ENCODE results near the gene RNASEH2A. TPM values are rescaled to one million over a fixed set of nuclear protein-coding genes. Genes with fewer than 3 reads are reported as not detected.

RNASEH2A gene
- total and polyA plus RNA-seq, 2 experiments from 2014 or later = 16.9 to 32.3 TPM

- Histone ChIP-seq H3K27ac (peak overlapping the region; percentile 73), H3K9me3 (ENCODE audit: low read depth) (no peaks in the 10 kb centered on the region), H2AFZ (no peak overlapping the region), H4K20me1 (ENCODE audit: insufficient read depth) (no peaks in the 10 kb centered on the region), H3K4me2 (ENCODE audit: unreplicated experiment) (peak overlapping the region; percentile 45), H3K4me3 (peak overlapping the region; percentile 64), H3K4me1 (ENCODE audit: insufficient read depth) (peaks cover 21% of the 10 kb centered on the region), H3F3A (ENCODE audit: insufficient read depth) (peaks cover 43% of the 10 kb centered on the region), H3K36me3 (ENCODE audit: low read depth) (no peaks in the 10 kb centered on the region), H3K79me2 (ENCODE audit: insufficient read depth) (no peaks in the 10 kb centered on the region), H3K9ac (peak overlapping the region; percentile 79), H3K9me2 (ENCODE audit: insufficient read depth) (no peaks in the 10 kb centered on the region), H3K27me3 (replicated peaks; ENCODE audit: insufficient read depth) (no peaks in the 10 kb centered on the region)
- in situ Hi-C loops (cut with MboI) = no loop called here
- TF ChIP-seq EZH2 (IDR thresholded peaks at IDR 0.05; ENCODE audit: insufficient read depth, poor library complexity, severe bottlenecking) (no peak), EZH2phosphoT487 (IDR thresholded peaks at IDR 0.05; ENCODE audit: insufficient read depth, low read depth) (no peak)
- WGBS, 2 experiments (ENCODE audit: low coverage in 1 of 2, low lambda C conversion rate in 2 of 2, missing lambda C conversion rate in 2 of 2) = 4 to 5% methylated on average over 12 of the region's 12 CpGs
- DNase-seq = no peak
Measured at GRCh38 chr19:12782174-12782423, 24.3 kb upstream of the RNASEH2A start.

GRCh38 chr19:12782424-12783290 lies 23.7 kb upstream of the RNASEH2A start:
- Histone ChIP-seq H3K4me1 (ENCODE audit: insufficient read depth) (peaks cover 21% of the 10 kb centered on the region), H4K20me1 (ENCODE audit: insufficient read depth) (no peaks in the 10 kb centered on the region), H3K27me3 (replicated peaks; ENCODE audit: insufficient read depth) (no peaks in the 10 kb centered on the region), H3K9ac (peak overlapping the region; percentile 79), H3K36me3 (ENCODE audit: low read depth) (no peaks in the 10 kb centered on the region), H3K27ac (peak overlapping the region; percentile 73), H3K4me2 (ENCODE audit: unreplicated experiment) (peak overlapping the region; percentile 45), H3K9me3 (ENCODE audit: low read depth) (no peaks in the 10 kb centered on the region), H3F3A (ENCODE audit: insufficient read depth) (peaks cover 43% of the 10 kb centered on the region), H3K9me2 (ENCODE audit: insufficient read depth) (no peaks in the 10 kb centered on the region), H2AFZ (no peak overlapping the region), H3K79me2 (ENCODE audit: insufficient read depth) (no peaks in the 10 kb centered on the region), H3K4me3 (peak overlapping the region; percentile 64)
- WGBS, 2 experiments (ENCODE audit: low coverage in 1 of 2, low lambda C conversion rate in 2 of 2, missing lambda C conversion rate in 2 of 2) = 0 to 2% methylated on average over 21 to 81 of the region's 88 CpGs
- in situ Hi-C loops (cut with MboI) = no loop called here
- peak; percentile 84 for DNase-seq
- TF ChIP-seq EZH2 (IDR thresholded peaks at IDR 0.05; ENCODE audit: insufficient read depth, poor library complexity, severe bottlenecking) = no peak
- TF ChIP-seq EZH2phosphoT487 (IDR thresholded peaks at IDR 0.05; ENCODE audit: insufficient read depth, low read depth) = no peak

GRCh38 chr19:12783291-12783848 lies 23.0 kb upstream of the RNASEH2A start:
- no peaks in the 10 kb centered on the region for H4K20me1 ChIP-seq (ENCODE audit: insufficient read depth)
- no peaks in the 10 kb centered on the region for H3K9me2 ChIP-seq (ENCODE audit: insufficient read depth)
- H3K4me3 ChIP-seq = peak overlapping the region; percentile 64
- TF ChIP-seq EZH2 (IDR thresholded peaks at IDR 0.05; ENCODE audit: insufficient read depth, poor library complexity, severe bottlenecking) (no peak), EZH2phosphoT487 (IDR thresholded peaks at IDR 0.05; ENCODE audit: insufficient read depth, low read depth) (no peak)
- no peaks in the 10 kb centered on the region for H3K36me3 ChIP-seq (ENCODE audit: low read depth)
- H3K4me2 ChIP-seq (ENCODE audit: unreplicated experiment) = peak overlapping the region; percentile 45
- H2AFZ ChIP-seq = no peak overlapping the region
- H3K27me3 ChIP-seq (replicated peaks; ENCODE audit: insufficient read depth) = no peaks in the 10 kb centered on the region
- WGBS, 2 experiments (ENCODE audit: low coverage in 1 of 2, low lambda C conversion rate in 2 of 2, missing lambda C conversion rate in 2 of 2) = 9 to 10% methylated on average over 14 to 15 of the region's 16 CpGs
- in situ Hi-C loops (cut with MboI) = no loop called here
- peaks cover 27% of the 10 kb centered on the region for H3K4me1 ChIP-seq (ENCODE audit: insufficient read depth)
- H3F3A ChIP-seq (ENCODE audit: insufficient read depth) = peaks cover 50% of the 10 kb centered on the region
- H3K9me3 ChIP-seq (ENCODE audit: low read depth) = no peaks in the 10 kb centered on the region
- H3K27ac ChIP-seq = peak overlapping the region; percentile 73
- no peaks in the 10 kb centered on the region for H3K79me2 ChIP-seq (ENCODE audit: insufficient read depth)
- H3K9ac ChIP-seq = peak overlapping the region; percentile 79
- DNase-seq = peak; percentile 42

- no peak for DNase-seq
- TF ChIP-seq EZH2phosphoT487 (IDR thresholded peaks at IDR 0.05; ENCODE audit: insufficient read depth, low read depth) (no peak), EZH2 (IDR thresholded peaks at IDR 0.05; ENCODE audit: insufficient read depth, poor library complexity, severe bottlenecking) (no peak)
- Histone ChIP-seq H3K27ac (peak overlapping the region; percentile 73), H3K36me3 (ENCODE audit: low read depth) (no peaks in the 10 kb centered on the region), H3K4me3 (no peak overlapping the region), H3K4me1 (ENCODE audit: insufficient read depth) (peaks cover 32% of the 10 kb centered on the region), H4K20me1 (ENCODE audit: insufficient read depth) (no peaks in the 10 kb centered on the region), H3K4me2 (ENCODE audit: unreplicated experiment) (no peak overlapping the region), H3K79me2 (ENCODE audit: insufficient read depth) (no peaks in the 10 kb centered on the region), H3K9me2 (ENCODE audit: insufficient read depth) (no peaks in the 10 kb centered on the region), H3K9ac (peak overlapping the region; percentile 79), H3K27me3 (replicated peaks; ENCODE audit: insufficient read depth) (no peaks in the 10 kb centered on the region), H2AFZ (no peak overlapping the region), H3F3A (ENCODE audit: insufficient read depth) (peaks cover 47% of the 10 kb centered on the region), H3K9me3 (ENCODE audit: low read depth) (no peaks in the 10 kb centered on the region)
- WGBS, 2 experiments (ENCODE audit: low coverage in 1 of 2, low lambda C conversion rate in 2 of 2, missing lambda C conversion rate in 2 of 2) = 23 to 28% methylated on average over 10 to 16 of the region's 19 CpGs
- in situ Hi-C loops (cut with MboI) = no loop called here
Measured at GRCh38 chr19:12783849-12784393, 22.5 kb upstream of the RNASEH2A start.
